Stomach (tissue), 9 donors: ENCODE results near the gene SEMA5B. TPM values are rescaled to one million over a fixed set of nuclear protein-coding genes. Genes with fewer than 3 reads are reported as not detected.
A peak's percentile ranks its signal among the peaks of the same experiment; 100 is the strongest.

ENCODE experiments used
- DNase-seq, 2 donors: peaks; one replicate each; pipeline versions ENCODE4 v3.0.0 to v3.0.0-alpha.2; 2013 to 2019
- H3K27ac ChIP-seq, 5 donors: fragments of 200-600 bp in 4 of 5; sonication (generic) in 4 of 5; one replicate each; pipeline ENCODE4 v1.5.1; 2013 to 2019; ENCODE audit warnings: mild to moderate bottlenecking in 1 of 5, moderate library complexity in 1 of 5
- H3K27me3 ChIP-seq, 3 donors: fragments of 200-600 bp; sonication (generic); one replicate each; pipeline ENCODE4 v1.5.1; 2017 to 2019; ENCODE audit warnings: mixed run types in 1 of 3
- H3K36me3 ChIP-seq, 4 donors: fragments of 200-600 bp; sonication (generic); 1 replicate in 3 of 4; 2 replicates in 1 of 4; pipeline ENCODE4 v1.5.1; 2016 to 2019
- H3K4me1 ChIP-seq, 4 donors: fragments of 200-600 bp; sonication (generic); one replicate each; pipeline ENCODE4 v1.5.1; 2016 to 2019
- H3K4me3 ChIP-seq, 4 donors: fragments of 200-600 bp; sonication (generic) in 3 of 4; one replicate each; pipeline ENCODE4 v1.5.1; 2016 to 2019; ENCODE audit warnings: mild to moderate bottlenecking in 1 of 4
- H3K9me3 ChIP-seq, 4 donors: fragments of 200-600 bp; sonication (generic); one replicate each; pipeline ENCODE4 v1.5.1; 2016 to 2019
- CTCF ChIP-seq, 7 experiments: fragments of 450-650 bp in 4 of 7; fragments of 200-600 bp in 3 of 7; sonication (generic) in 3 of 7; IDR thresholded peaks; one replicate each; pipeline ENCODE4 v1.5.1; 2016 to 2019; ENCODE audit warnings: antibody characterized with exemption in 7 of 7, control low read depth in 2 of 7, mild to moderate bottlenecking in 1 of 7
- EP300 ChIP-seq: sonication (generic); formaldehyde crosslinking; IDR thresholded peaks from one replicate; pipeline ENCODE4 v1.6.1; 2017; ENCODE audit warnings: antibody characterized with exemption
- POLR2A ChIP-seq, 4 donors: fragments of 450-650 bp; IDR thresholded peaks; one replicate each; pipeline ENCODE4 v1.6.1; 2016; ENCODE audit warnings: antibody characterized with exemption in 4 of 4, control low read depth in 2 of 4, mild to moderate bottlenecking in 1 of 4, moderate library complexity in 1 of 4
- POLR2AphosphoS5 ChIP-seq, 3 donors: sonication (generic); formaldehyde crosslinking; IDR thresholded peaks; one replicate each; pipeline ENCODE4 v1.6.1; 2016; ENCODE audit warnings: antibody characterized with exemption in 3 of 3
- WGBS, 5 donors: extraction: QIAGEN DNeasy Blood & Tissue Kit in 3 of 5; methylation state at CpG; one replicate each; pipeline versions ENCODE4 v1.1.5 to v1.1.7; 2013 to 2018; 5-methylcytosine and 5-hydroxymethylcytosine counted together
- intact Hi-C: fragments of 100-400 bp; cut with DNase I; formaldehyde crosslinking; loops from one replicate; pipeline ENCODE4 v1.15.1; 2023; ENCODE audit warnings: low total_unique reads
- polyA plus RNA-seq, 3 donors: library from polyadenylated mRNA; stranded (reverse); fragments of 200-250 nt; gene quantifications; one replicate each; pipeline ENCODE4 v1.2.3, GENCODE V29; 2013
- total RNA-seq, 5 donors: library from RNA; depleted of rRNA; stranded (reverse); fragments of >200 nt; gene quantifications; one replicate each; pipeline versions ENCODE4 v1.1.0 to v1.2.3, GENCODE V29; 2014 to 2016
- donor health status: healthy with polysubstance abuse.
- donor health status: Bipolar disorder and iron deficiency.
- donor health status: healthy.

The SEMA5B gene
- total and polyA plus RNA-seq, 8 donors = 0.15 to 27.2 (median 1.0) TPM; not detected in 2

GRCh38 chr3:123072564-123072963, 45.0 kb upstream of the SEMA5B start:
- peak overlapping the region in 1 of 4 donors; percentile 24 for H3K4me3 ChIP-seq
- TF ChIP-seq CTCF (IDR thresholded peaks at IDR 0.05) (no peak), POLR2A (IDR thresholded peaks at IDR 0.05) (no peak), EP300 (no peak), POLR2AphosphoS5 (IDR thresholded peaks at IDR 0.05) (no peak)
- H3K9me3 ChIP-seq = no peaks in the 10 kb centered on the region
- 80 to 100% (median 93%) methylated on average over 1 of the region's 1 CpG for WGBS, 5 donors
- H3K27me3 ChIP-seq = no peaks in the 10 kb centered on the region
- no peak for DNase-seq
- intact Hi-C loops = no loop called here
- peaks cover 48 to 83% (median 76%) of the 10 kb centered on the region in 4 donors for H3K4me1 ChIP-seq
- peak overlapping the region in 3 of 5 donors; percentile 48 to 74 (median 53) for H3K27ac ChIP-seq
- no peaks in the 10 kb centered on the region for H3K36me3 ChIP-seq

GRCh38 chr3:123072152-123072551, 44.6 kb upstream of the SEMA5B start:
- H3K4me1 ChIP-seq = peaks cover 45 to 80% (median 75%) of the 10 kb centered on the region in 4 donors
- peak overlapping the region in 1 of 4 donors; percentile 24 for H3K4me3 ChIP-seq
- DNase-seq = peak; percentile 19 to 54
- no peak for TF ChIP-seq POLR2A (IDR thresholded peaks at IDR 0.05)
- no peak for TF ChIP-seq EP300
- no peak for TF ChIP-seq CTCF (IDR thresholded peaks at IDR 0.05)
- peak in 1 of 3 donors; percentile 19 for TF ChIP-seq POLR2AphosphoS5 (IDR thresholded peaks at IDR 0.05)
- H3K27ac ChIP-seq = peak overlapping the region; percentile 26 to 74 (median 53)
- H3K9me3 ChIP-seq = no peaks in the 10 kb centered on the region
- no peaks in the 10 kb centered on the region for H3K27me3 ChIP-seq
- intact Hi-C loops = no loop called here
- no peaks in the 10 kb centered on the region for H3K36me3 ChIP-seq
- WGBS, 5 donors = 28 to 53% (median 40%) methylated on average over 5 of the region's 5 CpGs

GRCh38 chr3:123071581-123071980, 44.0 kb upstream of the SEMA5B start:
- Histone ChIP-seq H3K36me3 (no peaks in the 10 kb centered on the region), H3K27me3 (no peaks in the 10 kb centered on the region), H3K4me3 (peak overlapping the region in 1 of 4 donors; percentile 24), H3K27ac (peak overlapping the region; percentile 26 to 74 (median 62)), H3K4me1 (peaks cover 39 to 78% (median 72%) of the 10 kb centered on the region in 4 donors), H3K9me3 (no peaks in the 10 kb centered on the region)
- intact Hi-C loops = no loop called here
- no peak for DNase-seq
- WGBS, 5 donors = 28 to 62% (median 39%) methylated on average over 7 of the region's 7 CpGs
- no peak for TF ChIP-seq POLR2AphosphoS5 (IDR thresholded peaks at IDR 0.05)
- TF ChIP-seq CTCF (IDR thresholded peaks at IDR 0.05) = peak in 1 of 7 experiments; percentile 2
- TF ChIP-seq POLR2A (IDR thresholded peaks at IDR 0.05) = no peak

- Histone ChIP-seq H3K9me3 (no peaks in the 10 kb centered on the region), H3K27me3 (no peaks in the 10 kb centered on the region), H3K4me1 (peaks cover 35 to 76% (median 72%) of the 10 kb centered on the region in 4 donors), H3K27ac (peak overlapping the region; percentile 13 to 74 (median 53)), H3K4me3 (peak overlapping the region in 1 of 4 donors; percentile 24), H3K36me3 (no peaks in the 10 kb centered on the region)
- 32 to 44% (median 37%) methylated on average over 5 of the region's 5 CpGs for WGBS, 5 donors
- no peak for TF ChIP-seq POLR2AphosphoS5 (IDR thresholded peaks at IDR 0.05)
- TF ChIP-seq POLR2A (IDR thresholded peaks at IDR 0.05) = no peak
- no peak for TF ChIP-seq EP300
- peak in 1 of 7 experiments; percentile 18 for TF ChIP-seq CTCF (IDR thresholded peaks at IDR 0.05)
- intact Hi-C loops = no loop called here
- DNase-seq = peak in 1 of 2 donors; percentile 71
Observed at GRCh38 chr3:123071146-123071545, 43.6 kb upstream of the SEMA5B start.
